Caco-2 (cell line): ENCODE data around the gene ITGAE. TPM values are rescaled to one million over a fixed set of nuclear protein-coding genes. Genes with fewer than 3 reads are reported as not detected.

ENCODE experiments used
- BruUV-seq: library from RNA; stranded (reverse); fragments of 400-500 nt; replicated peaks from 2 replicates; lab custom pipeline; 2021; lab: Mats Ljungman, UMichigan
- CTCF ChIA-PET: fragments of 300-600 bp; sonication (Branson Sonifier 250); formaldehyde crosslinking; loops from one replicate; lab custom pipeline; 2022; ENCODE audit warnings: antibody characterized with exemption; lab: Charles Lee
- POLR2A ChIA-PET: fragments of 300-600 bp; sonication (Branson Sonifier 250); formaldehyde crosslinking; loops from one replicate; lab custom pipeline; 2022; ENCODE audit warnings: antibody characterized with exemption; lab: Charles Lee
- DNase-seq, 2 experiments: peaks; one replicate each; pipeline versions ENCODE4 v3.0.0 to v3.0.0-alpha.2; 2020 to 2022
- H3K27me3 ChIP-seq: replicated peaks from 2 replicates; pipeline ENCODE4 v1.6.0; 2011; ENCODE audit warnings: low read length; ENCODE audit not compliant: control insufficient read depth, insufficient read depth
- H3K36me3 ChIP-seq: 2 replicates; pipeline ENCODE4 v1.5.1; 2011; ENCODE audit warnings: low read length; ENCODE audit not compliant: control insufficient read depth, insufficient read depth
- H3K4me1 ChIP-seq: fragments of 250-450 bp; sonication (Bioruptor Pico); 2 replicates; pipeline ENCODE4 v1.5.1; 2020; ENCODE audit warnings: mild to moderate bottlenecking
- H3K4me3 ChIP-seq: 2 replicates; pipeline ENCODE4 v1.5.1; 2011; ENCODE audit warnings: low read depth, mild to moderate bottlenecking, control low read depth, low read length
- H3K9me3 ChIP-seq: fragments of 250-450 bp; sonication (Bioruptor Pico); 2 replicates; pipeline ENCODE4 v1.5.1; 2020; ENCODE audit warnings: mild to moderate bottlenecking, moderate library complexity
- H3K27ac Mint-ChIP-seq: one replicate; pipeline ENCODE4 v1.8.0; 2022; ENCODE audit warnings: mixed read lengths; ENCODE audit not compliant: unreplicated experiment
- H3K27me3 Mint-ChIP-seq: one replicate; pipeline ENCODE4 v1.8.0; 2022; ENCODE audit warnings: mixed read lengths; ENCODE audit not compliant: insufficient read depth, unreplicated experiment
- H3K36me3 Mint-ChIP-seq: one replicate; pipeline ENCODE4 v1.8.0; 2022; ENCODE audit warnings: mild to moderate bottlenecking, mixed read lengths; ENCODE audit not compliant: insufficient read depth, unreplicated experiment
- H3K4me1 Mint-ChIP-seq: one replicate; pipeline ENCODE4 v1.8.0; 2022; ENCODE audit warnings: low read depth, mixed read lengths; ENCODE audit not compliant: unreplicated experiment
- H3K4me3 Mint-ChIP-seq: one replicate; pipeline ENCODE4 v1.8.0; 2022; ENCODE audit warnings: mild to moderate bottlenecking, moderate library complexity, mixed read lengths; ENCODE audit not compliant: unreplicated experiment
- H3K9me3 Mint-ChIP-seq: one replicate; pipeline ENCODE4 v1.8.0; 2022; ENCODE audit warnings: mixed read lengths; ENCODE audit not compliant: unreplicated experiment
- CTCF ChIP-seq, 2 experiments: fragments of 200-600 bp in 1 of 2; IDR thresholded peaks; 1 replicate in 1 of 2; 2 replicates in 1 of 2; pipeline versions ENCODE4 v1.5.1 to v1.8.0; 2011 to 2022; ENCODE audit warnings: antibody characterized with exemption in 1 of 2, control low read depth in 1 of 2, inconsistent platforms in 1 of 2, low read depth in 1 of 2, low read length in 1 of 2, mild to moderate bottlenecking in 1 of 2, moderate library complexity in 1 of 2; ENCODE audit not compliant: insufficient read depth in 1 of 2, severe bottlenecking in 1 of 2, unreplicated experiment in 1 of 2
- intact Hi-C: fragments of 100-400 bp; cut with micrococcal nuclease; formaldehyde crosslinking; loops from one replicate; pipeline ENCODE4 v1.10.0; 2022; ENCODE audit not compliant: unreplicated experiment
- total RNA-seq: library from RNA; stranded (reverse); gene quantifications from 2 replicates; pipeline ENCODE4 v1.2.3, GENCODE V29; 2022

The ITGAE gene
- total RNA-seq, 1 experiment from 2014 or later = 12.8 TPM

DNA sequence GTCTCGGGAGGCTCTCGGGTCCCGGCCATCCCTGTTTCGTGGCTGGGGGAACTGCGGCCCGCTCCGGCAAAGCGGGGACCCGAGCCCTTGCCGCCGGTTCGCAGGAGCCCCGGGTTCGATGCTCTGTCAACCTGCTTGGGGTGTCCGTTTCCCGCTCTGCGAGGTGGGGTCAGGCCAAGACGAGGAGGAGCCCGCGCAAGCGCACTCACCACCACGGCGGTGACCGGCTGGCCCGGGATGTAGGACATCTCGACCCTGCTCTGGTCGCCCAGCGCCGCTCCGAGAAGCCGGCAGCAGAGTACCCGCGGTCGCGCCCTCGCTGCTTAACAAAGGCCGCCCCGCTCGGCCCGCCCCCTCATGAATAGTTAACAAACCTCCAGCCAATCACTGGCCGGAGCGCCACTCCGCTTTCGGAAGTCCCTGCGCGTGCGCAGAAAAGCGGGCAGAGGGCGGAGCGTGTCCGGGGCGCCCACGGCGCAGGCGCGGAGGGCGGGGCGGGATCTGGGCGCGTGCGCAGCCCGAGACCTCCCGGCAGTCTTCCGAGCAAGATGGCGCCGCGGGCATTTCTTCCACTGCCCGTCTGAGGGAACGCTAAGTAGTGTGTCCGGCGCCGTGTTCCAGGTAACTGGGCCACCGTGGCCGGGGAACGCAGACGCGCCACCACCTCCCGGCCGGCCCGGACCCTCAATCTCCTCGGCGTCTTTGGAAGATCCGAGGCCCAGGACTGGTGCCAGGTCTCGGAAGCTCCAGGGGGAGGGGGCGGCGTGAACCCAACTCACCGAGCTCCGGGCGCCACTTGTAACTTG, 132.5 kb downstream of the ITGAE start, which contains the start of the genes EMC6 and TAX1BP3:
TSS of gene EMC6 (plus strand) at position 534 of the 806 bp plus-strand sequence. CDS start 335 bp downstream, outside the sequence.
TSS of gene TAX1BP3 (minus strand) at position 300 of the 806 bp plus-strand sequence. CDS start at position 248, 52 bp downstream.
- Histone ChIP-seq H3K27me3 (no peaks in the 10 kb centered on the region), H3K4me1 (0 out of 2 replicates have a peak, but pooled peaks cover 4% of the 10 kb centered on the region), H3K36me3 (no peaks in the 10 kb centered on the region), H3K9me3 (no peaks in the 10 kb centered on the region), H3K4me3 (peak within 1 kb of the TSS; percentile 81)
- BruUV-seq = no TSS peak
- Mint-ChIP-seq H3K27me3 (no peaks in the 10 kb centered on the region), H3K4me3 (peak within 1 kb of the TSS; percentile 93), H3K4me1 (no peaks in the 10 kb centered on the region), H3K9me3 (no peaks in the 10 kb centered on the region), H3K27ac (peak within 1 kb of the TSS; percentile 95), H3K36me3 (peaks cover 32% of the 10 kb centered on the region)
- ChIA-PET POLR2A (interaction anchor here (1.0 kb wide), 1 partner anchor 32 kb away, joined by 5 read pairs; the partner anchor contains the start of genes CTNS and SHPK), CTCF (no interaction called here)
- no peak for TF ChIP-seq CTCF (IDR thresholded peaks at IDR 0.05; ENCODE audit: insufficient read depth in 1 of 2, low read depth in 1 of 2, low read length in 1 of 2, severe bottlenecking in 1 of 2, unreplicated experiment in 1 of 2)
- intact Hi-C loops = no loop called here
- peak; percentile 94 for DNase-seq

GRCh38 chr17:3667366-3668278, 133.4 kb downstream of the ITGAE start:
- H3K36me3 ChIP-seq = no peaks in the 10 kb centered on the region
- TF ChIP-seq CTCF (IDR thresholded peaks at IDR 0.05; ENCODE audit: insufficient read depth in 1 of 2, low read depth in 1 of 2, low read length in 1 of 2, severe bottlenecking in 1 of 2, unreplicated experiment in 1 of 2) = peak in 1 of 2 experiments; percentile 9
- ChIA-PET POLR2A (interaction anchor here (0.5 to 1.3 kb wide), 5 partner anchors 31 to 579 kb away, joined by 3 to 9 read pairs (median 3); partner anchors contain the start of genes CTNS, HASPIN, NCBP3 and SHPK), CTCF (interaction anchor here (0.6 kb wide), 1 partner anchor 35 kb away, joined by 3 read pairs; no protein-coding TSS in a partner anchor)
- H3K4me3 ChIP-seq = peak overlapping the region; percentile 65
- no peaks in the 10 kb centered on the region for H3K4me1 Mint-ChIP-seq
- no peaks in the 10 kb centered on the region for H3K27me3 Mint-ChIP-seq
- H3K27ac Mint-ChIP-seq = peak overlapping the region; percentile 95
- TSS peak; percentile 42 for BruUV-seq
- H3K36me3 Mint-ChIP-seq = peaks cover 32% of the 10 kb centered on the region
- DNase-seq = peak; percentile 85 to 87
- H3K4me3 Mint-ChIP-seq = peak overlapping the region; percentile 93
- 0 out of 2 replicates have a peak, but pooled peaks cover 4% of the 10 kb centered on the region for H3K4me1 ChIP-seq
- intact Hi-C loops = no loop called here
- no peaks in the 10 kb centered on the region for H3K9me3 Mint-ChIP-seq
- no peaks in the 10 kb centered on the region for H3K27me3 ChIP-seq
- no peaks in the 10 kb centered on the region for H3K9me3 ChIP-seq
